ENCODE results near the gene SYT17.

Gene SYT17

GRCh38 chr16:19167710-19168370, at the start of gene SYT17:
TSS of gene SYT17 (plus strand) at chr16:19168240. CDS start at chr16:19168647, 407 bp downstream.
- no peak for DNase-seq (ENCODE audit: low read depth in 2 of 2)

- peak in 1 of 2 donors; percentile 3 for DNase-seq (ENCODE audit: low read depth in 2 of 2)
Observed at GRCh38 chr16:19118938-19119431, 49.1 kb upstream of the SYT17 start.

DNA sequence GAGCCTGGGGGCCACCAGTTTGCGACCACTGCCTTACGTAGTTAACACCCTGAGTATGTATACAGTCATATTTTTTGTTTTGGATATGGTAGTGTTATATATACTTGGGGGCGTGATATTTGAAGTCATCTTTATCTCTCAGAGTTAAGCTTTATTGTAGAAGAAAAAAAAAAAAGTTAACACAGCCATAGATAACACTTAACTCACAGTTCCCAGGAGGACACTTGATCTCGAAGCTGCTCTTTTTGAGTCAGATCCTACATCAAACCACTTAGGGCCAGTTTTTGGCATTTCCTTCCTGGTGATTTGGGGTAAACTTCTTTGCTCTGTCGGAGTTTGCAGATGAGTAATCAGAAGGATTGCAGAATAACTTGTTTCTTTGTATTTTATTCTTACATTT, 48.5 kb upstream of the SYT17 start:
- no peak for DNase-seq (ENCODE audit: low read depth in 2 of 2)

DNA sequence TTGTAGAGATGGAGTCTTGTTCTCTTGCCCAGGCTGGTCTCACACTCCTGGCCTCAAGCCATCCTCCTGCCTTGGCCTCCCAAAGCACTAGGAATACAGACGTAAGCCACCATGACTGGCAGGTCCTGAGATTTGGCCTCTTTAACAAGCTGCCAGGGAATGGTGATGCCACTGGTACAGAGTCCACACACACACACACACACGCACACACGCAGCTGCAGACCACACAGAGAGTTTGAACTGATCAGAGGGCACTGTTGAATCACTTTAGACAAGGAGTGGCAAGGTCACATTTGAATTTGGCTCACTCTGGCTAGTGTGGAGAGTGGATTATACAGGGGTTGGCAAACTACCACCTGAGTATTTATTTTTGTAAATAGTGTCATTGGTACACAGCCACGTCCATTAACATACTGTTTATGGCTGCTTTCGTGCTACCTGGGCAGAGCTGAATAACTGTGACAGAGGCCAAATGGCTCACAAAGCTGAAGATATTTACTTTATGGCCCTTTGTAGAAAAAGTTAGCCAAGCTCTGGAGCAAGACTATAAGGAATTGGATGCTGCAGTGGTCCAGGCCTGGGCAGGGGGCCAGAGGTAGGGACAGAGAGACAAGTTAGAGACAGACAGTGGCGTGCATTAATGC, 44.4 kb upstream of the SYT17 start:
- no peak for DNase-seq (ENCODE audit: low read depth in 2 of 2)

DNA sequence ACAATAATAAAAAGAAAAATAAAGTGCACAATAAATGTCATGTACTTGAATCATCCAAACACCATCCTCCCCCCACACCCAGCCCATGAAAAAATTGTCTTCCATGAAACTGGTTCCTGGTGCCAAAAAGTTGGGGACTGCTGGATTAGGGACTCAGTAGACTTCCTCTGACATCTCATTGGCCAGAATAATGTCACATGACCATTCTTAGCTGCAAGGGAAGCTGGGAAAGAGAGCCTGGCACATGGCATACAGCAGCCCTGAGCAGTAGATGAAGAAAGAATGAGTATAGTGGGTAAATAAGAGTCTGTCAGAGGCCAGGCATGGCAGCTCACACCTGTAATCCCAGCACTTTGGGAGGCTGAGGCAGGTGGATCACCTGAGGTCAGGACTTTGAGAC, 41.7 kb upstream of the SYT17 start:
- no peak for DNase-seq (ENCODE audit: low read depth in 2 of 2)

GRCh38 chr16:19127205-19127604, 40.8 kb upstream of the SYT17 start:
- DNase-seq (ENCODE audit: low read depth in 2 of 2): no peak

GRCh38 chr16:19127674-19128131, 40.3 kb upstream of the SYT17 start:
- no peak for DNase-seq (ENCODE audit: low read depth in 2 of 2)

DNA sequence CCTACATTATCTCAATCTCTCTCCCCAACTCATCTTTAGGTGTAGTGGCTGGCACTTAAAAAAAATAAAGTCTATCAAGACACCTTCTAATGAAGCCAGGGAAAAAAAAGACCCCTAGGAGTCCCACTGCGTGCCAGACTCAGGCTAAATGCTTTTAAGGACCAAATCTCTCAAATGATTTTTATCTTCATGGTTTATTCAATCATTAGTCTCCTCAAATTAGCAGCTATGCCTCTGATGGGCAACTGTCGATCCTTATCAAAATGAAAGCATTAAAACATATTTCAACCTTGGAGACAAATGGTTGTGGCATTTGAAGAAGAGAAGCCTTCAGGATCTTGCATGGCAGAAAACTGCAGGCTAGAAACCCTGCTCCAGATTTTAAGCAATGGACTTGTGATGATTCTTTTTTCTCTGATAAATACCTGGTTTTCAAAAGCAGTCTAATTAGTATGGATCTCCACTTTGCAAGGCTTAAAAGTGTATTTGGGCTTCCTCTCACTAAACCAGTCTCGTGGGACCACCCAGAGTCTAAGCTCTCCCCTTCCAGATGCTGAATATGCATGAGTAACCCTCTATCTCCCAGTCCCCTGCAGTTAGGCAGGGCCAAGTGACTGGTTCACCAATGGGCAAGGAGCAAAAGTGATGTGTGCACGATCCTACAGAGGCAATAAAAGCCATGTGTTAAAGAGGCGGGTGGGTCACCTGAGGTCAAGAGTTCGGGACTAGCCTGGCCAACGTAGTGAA, 39.4 kb upstream of the SYT17 start:
- no peak for DNase-seq (ENCODE audit: low read depth in 2 of 2)

- no peak for DNase-seq (ENCODE audit: low read depth in 2 of 2)
Observed at GRCh38 chr16:19130385-19130784, 37.7 kb upstream of the SYT17 start.

DNA sequence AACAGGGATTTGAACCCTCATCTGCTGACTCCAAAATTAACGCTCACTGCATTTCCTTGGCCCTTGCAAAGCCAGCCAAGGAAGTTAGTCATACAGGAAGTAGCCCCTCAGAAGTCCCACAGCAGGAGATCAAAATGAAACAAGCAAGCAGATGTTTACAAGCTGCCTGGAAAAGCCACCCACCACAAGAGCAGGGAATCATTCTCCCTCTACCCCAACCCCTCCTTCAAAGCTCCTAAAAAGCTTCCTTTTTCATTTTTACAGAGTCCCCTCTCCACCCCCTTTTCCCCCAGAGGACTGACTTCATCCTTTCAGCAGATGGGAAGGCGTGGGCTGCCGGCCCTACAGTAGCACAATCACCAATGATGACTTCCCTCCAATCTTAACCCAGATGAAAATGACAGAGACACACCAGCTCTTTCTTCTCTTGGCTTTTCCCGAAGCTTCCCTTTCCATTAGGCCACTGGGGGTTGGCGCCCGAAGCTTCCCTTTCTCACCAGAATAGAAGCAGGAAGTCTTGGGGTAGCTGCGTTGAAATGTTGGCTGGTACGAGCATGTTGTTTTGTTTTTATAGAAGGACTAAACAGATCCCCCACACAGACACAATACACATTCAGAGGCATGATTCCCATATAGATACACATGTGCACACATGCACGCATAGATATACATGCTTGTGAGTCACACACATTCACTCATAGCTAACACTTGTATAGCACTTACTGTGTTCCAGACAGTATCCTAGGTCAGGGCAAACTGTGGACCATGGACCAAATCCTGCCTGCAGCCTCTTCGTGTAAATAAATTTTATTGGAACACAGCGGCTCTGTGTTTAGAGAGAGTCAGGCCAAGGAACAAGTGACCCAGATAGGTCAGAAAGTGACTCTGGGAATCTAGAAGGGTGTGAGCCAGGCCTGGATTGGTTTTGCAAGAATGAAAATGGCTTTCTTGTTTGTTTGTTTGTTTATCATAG, 36.9 kb upstream of the SYT17 start:
- no peak for DNase-seq (ENCODE audit: low read depth in 2 of 2)

GRCh38 chr16:19131825-19132218, 36.2 kb upstream of the SYT17 start:
- DNase-seq (ENCODE audit: low read depth in 2 of 2): no peak

- DNase-seq (ENCODE audit: low read depth in 2 of 2): no peak
Observed at GRCh38 chr16:19132255-19132654, 35.8 kb upstream of the SYT17 start.

- no peak for DNase-seq (ENCODE audit: low read depth in 2 of 2)
Observed at GRCh38 chr16:19132898-19133297, 35.1 kb upstream of the SYT17 start.

- DNase-seq (ENCODE audit: low read depth in 2 of 2): no peak
Observed at GRCh38 chr16:19133600-19133999, 34.4 kb upstream of the SYT17 start.

GRCh38 chr16:19135201-19135842, 32.7 kb upstream of the SYT17 start:
- no peak for DNase-seq (ENCODE audit: low read depth in 2 of 2)

GRCh38 chr16:19135896-19136438, 32.1 kb upstream of the SYT17 start:
- DNase-seq (ENCODE audit: low read depth in 2 of 2): no peak

GRCh38 chr16:19136549-19137196, 31.4 kb upstream of the SYT17 start:
- DNase-seq (ENCODE audit: low read depth in 2 of 2): no peak

- no peak for DNase-seq (ENCODE audit: low read depth in 2 of 2)
Observed at GRCh38 chr16:19137201-19138128, 30.6 kb upstream of the SYT17 start.

DNA sequence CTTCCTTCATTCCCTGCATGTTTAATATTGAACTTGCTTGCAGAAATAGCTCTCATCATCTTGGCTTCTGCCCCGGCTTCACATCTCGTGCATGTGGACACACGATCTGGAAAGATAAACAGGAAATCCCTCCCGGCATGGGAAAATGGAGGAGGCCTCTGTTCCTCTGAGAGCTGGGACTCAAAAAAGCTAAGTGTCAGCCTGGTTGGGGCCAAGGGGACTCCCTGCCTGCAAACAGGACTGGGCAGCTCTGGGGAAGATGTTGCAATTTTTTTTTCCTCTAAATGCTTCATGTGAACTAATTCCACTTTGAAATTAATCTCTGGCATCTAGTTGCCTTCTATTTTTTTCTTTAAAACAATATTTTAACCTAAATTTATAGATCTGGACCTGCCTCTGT, 29.4 kb upstream of the SYT17 start:
- DNase-seq (ENCODE audit: low read depth in 2 of 2): no peak

All from stimulated activated CD8-positive, alpha-beta memory T cell treated with anti-CD3 and anti-CD28 coated beads, Interleukin-15, amount 100 ng/mL, for 4 hours (primary cell).